ENCODE data around the gene EDIL3. TPM values are rescaled to one million over a fixed set of nuclear protein-coding genes. Genes with fewer than 3 reads are reported as not detected.

The EDIL3 gene
- total RNA-seq, 4 donors from 2014 or later: 5.6 to 38.9 (median 25.6) TPM

DNA sequence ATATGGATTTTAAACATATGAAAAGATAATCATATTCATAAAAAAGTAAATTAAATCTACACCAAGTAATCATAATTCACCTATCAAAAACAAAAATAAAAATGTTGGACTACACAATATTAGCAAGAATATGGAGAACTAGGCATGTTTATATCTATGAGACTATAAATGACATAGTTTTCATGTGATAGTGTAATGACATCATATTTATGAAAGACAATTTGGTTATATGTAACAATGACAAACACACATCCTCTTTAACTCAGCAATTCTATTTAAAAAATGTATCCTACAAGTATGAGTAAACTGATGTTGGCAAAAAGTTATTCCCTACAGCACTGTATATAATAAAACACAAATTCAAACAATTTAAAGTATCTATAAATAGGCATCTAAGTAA lies 312.3 kb downstream of the EDIL3 start:
- H3K36me3 ChIP-seq: no peaks in the 10 kb centered on the region
- in situ Hi-C loops (cut with MboI; ENCODE audit: low pct_ligation_motif_present in 1 of 4, low pct_unique_long_range_greater_than_20kb in 1 of 4, low sequenced_read_pairs in 3 of 4) (no loop called here), intact Hi-C loops (cut with DNase I; ENCODE audit: low total_unique reads) (no loop called here)
- no peak overlapping the region for H3K4me3 ChIP-seq
- DNase-seq: no peak
- no peaks in the 10 kb centered on the region for H3K27me3 ChIP-seq
- TF ChIP-seq POLR2AphosphoS5 (IDR thresholded peaks at IDR 0.05) (no peak), EP300 (IDR thresholded peaks at IDR 0.05; ENCODE audit: low read depth) (no peak), POLR2A (IDR thresholded peaks at IDR 0.05) (no peak)
- TF ChIP-seq, protein P1, sequence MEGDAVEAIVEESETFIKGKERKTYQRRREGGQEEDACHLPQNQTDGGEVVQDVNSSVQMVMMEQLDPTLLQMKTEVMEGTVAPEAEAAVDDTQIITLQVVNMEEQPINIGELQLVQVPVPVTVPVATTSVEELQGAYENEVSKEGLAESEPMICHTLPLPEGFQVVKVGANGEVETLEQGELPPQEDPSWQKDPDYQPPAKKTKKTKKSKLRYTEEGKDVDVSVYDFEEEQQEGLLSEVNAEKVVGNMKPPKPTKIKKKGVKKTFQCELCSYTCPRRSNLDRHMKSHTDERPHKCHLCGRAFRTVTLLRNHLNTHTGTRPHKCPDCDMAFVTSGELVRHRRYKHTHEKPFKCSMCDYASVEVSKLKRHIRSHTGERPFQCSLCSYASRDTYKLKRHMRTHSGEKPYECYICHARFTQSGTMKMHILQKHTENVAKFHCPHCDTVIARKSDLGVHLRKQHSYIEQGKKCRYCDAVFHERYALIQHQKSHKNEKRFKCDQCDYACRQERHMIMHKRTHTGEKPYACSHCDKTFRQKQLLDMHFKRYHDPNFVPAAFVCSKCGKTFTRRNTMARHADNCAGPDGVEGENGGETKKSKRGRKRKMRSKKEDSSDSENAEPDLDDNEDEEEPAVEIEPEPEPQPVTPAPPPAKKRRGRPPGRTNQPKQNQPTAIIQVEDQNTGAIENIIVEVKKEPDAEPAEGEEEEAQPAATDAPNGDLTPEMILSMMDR (IDR thresholded peaks at IDR 0.05): no peak
- no peaks in the 10 kb centered on the region for H3K4me1 ChIP-seq
- no peak overlapping the region for H3K27ac ChIP-seq
- no peaks in the 10 kb centered on the region for H3K9me3 ChIP-seq

DNA sequence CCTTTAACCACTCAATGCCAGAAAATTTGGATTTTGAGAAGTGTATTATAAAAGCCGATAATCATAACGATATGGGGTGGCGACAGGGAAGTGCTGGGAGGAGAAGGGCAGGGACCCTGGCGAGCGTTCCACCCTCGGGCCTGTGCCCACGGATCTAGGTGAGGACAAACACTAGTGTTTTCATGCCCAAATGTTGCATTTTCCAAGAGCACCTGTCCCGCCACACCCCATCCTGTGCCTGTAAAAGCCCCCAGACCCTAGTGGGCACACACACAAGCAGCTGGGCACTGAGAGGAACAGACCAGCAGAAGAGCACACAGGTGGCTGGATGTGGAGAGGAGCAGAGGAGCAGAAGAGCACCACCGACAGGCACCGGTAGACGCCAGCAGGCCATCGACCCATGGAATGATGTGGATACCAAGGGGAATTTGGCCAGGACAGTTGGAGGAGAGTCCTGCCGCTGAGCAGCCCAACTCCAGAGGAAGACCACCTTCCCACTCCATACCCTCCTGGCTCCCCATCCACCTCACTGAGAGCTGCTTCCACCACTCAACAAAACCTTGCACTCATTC lies 315.0 kb downstream of the EDIL3 start:
- no peaks in the 10 kb centered on the region for H3K27me3 ChIP-seq
- WGBS, 2 donors (ENCODE audit: low coverage in 1 of 2): 94% methylated on average over 8 to 13 of the region's 13 CpGs
- TF ChIP-seq POLR2AphosphoS5 (IDR thresholded peaks at IDR 0.05) (no peak), EP300 (IDR thresholded peaks at IDR 0.05; ENCODE audit: low read depth) (no peak), POLR2A (IDR thresholded peaks at IDR 0.05) (no peak)
- TF ChIP-seq, protein P1 (IDR thresholded peaks at IDR 0.05): no peak
- in situ Hi-C loops (cut with MboI; ENCODE audit: low pct_ligation_motif_present in 1 of 4, low pct_unique_long_range_greater_than_20kb in 1 of 4, low sequenced_read_pairs in 3 of 4): no loop called here
- no peaks in the 10 kb centered on the region for H3K4me1 ChIP-seq
- DNase-seq: no peak
- H3K27ac ChIP-seq: no peak overlapping the region
- no peaks in the 10 kb centered on the region for H3K36me3 ChIP-seq
- H3K4me3 ChIP-seq: no peak overlapping the region
- H3K9me3 ChIP-seq: no peaks in the 10 kb centered on the region
- intact Hi-C loops (cut with DNase I; ENCODE audit: low total_unique reads): no loop called here

DNA sequence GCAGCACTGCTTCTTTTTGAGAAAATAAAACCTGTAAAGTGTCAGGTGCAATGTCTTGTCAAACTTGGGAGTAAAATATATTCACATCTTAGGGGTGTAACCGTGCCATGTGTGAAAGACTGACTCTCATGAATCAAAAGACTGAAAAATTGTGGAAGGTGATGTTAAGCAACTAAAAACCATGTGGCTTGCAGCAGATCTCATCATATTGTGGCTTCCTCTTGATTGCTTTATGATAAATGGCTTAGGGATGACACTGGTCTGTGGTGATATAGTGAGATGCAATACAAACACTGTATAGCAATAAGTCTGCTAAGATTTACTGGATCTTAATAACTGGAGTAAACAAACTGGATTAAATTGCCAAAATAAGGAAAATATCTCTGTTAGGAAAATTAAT lies 321.6 kb downstream of the EDIL3 start:
- Histone ChIP-seq H3K4me3 (no peak overlapping the region), H3K27me3 (no peaks in the 10 kb centered on the region), H3K27ac (no peak overlapping the region), H3K36me3 (no peaks in the 10 kb centered on the region), H3K4me1 (no peaks in the 10 kb centered on the region), H3K9me3 (no peaks in the 10 kb centered on the region)
- DNase-seq: no peak
- intact Hi-C loops (cut with DNase I; ENCODE audit: low total_unique reads): loop anchor here (5.0 kb wide), 1 partner anchor 1466 kb away; no protein-coding TSS in a partner anchor
- in situ Hi-C loops (cut with MboI; ENCODE audit: low pct_ligation_motif_present in 1 of 4, low pct_unique_long_range_greater_than_20kb in 1 of 4, low sequenced_read_pairs in 3 of 4): no loop called here
- TF ChIP-seq EP300 (IDR thresholded peaks at IDR 0.05; ENCODE audit: low read depth) (no peak), POLR2AphosphoS5 (IDR thresholded peaks at IDR 0.05) (no peak), POLR2A (IDR thresholded peaks at IDR 0.05) (no peak)
- TF ChIP-seq, protein P1 (IDR thresholded peaks at IDR 0.05): no peak
- 70 to 88% methylated on average over 1 of the region's 1 CpG for WGBS, 2 donors (ENCODE audit: low coverage in 1 of 2)

DNA sequence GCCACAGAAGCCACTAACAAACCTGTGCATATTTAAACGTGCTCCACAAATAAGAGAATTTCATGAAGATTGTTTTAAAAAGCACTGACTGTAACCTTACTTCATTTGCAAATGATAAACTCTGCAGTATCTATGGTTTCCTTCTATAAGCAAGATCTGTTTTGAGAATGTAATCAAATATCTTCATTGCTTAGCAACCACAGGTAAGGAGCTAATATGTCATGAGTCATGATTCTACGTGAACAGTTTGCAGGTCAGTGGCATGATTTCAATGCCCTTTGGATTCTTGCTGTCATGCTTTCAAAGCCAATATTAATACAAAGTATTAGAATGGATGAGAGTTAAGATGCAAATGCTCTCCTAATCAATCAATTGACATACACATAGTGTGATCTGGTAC lies 325.0 kb downstream of the EDIL3 start:
- TF ChIP-seq, protein P1 (IDR thresholded peaks at IDR 0.05): no peak
- TF ChIP-seq EP300 (IDR thresholded peaks at IDR 0.05; ENCODE audit: low read depth) (no peak), POLR2AphosphoS5 (IDR thresholded peaks at IDR 0.05) (no peak), POLR2A (IDR thresholded peaks at IDR 0.05) (no peak)
- no peaks in the 10 kb centered on the region for H3K4me1 ChIP-seq
- H3K36me3 ChIP-seq: no peaks in the 10 kb centered on the region
- 61 to 68% methylated on average over 2 of the region's 2 CpGs for WGBS, 2 donors (ENCODE audit: low coverage in 1 of 2)
- H3K4me3 ChIP-seq: no peak overlapping the region
- H3K9me3 ChIP-seq: no peaks in the 10 kb centered on the region
- intact Hi-C loops (cut with DNase I; ENCODE audit: low total_unique reads): loop anchor here (5.0 kb wide), 1 partner anchor 1462 kb away; no protein-coding TSS in a partner anchor
- no peak for DNase-seq
- in situ Hi-C loops (cut with MboI; ENCODE audit: low pct_ligation_motif_present in 1 of 4, low pct_unique_long_range_greater_than_20kb in 1 of 4, low sequenced_read_pairs in 3 of 4): no loop called here
- no peak overlapping the region for H3K27ac ChIP-seq
- H3K27me3 ChIP-seq: no peaks in the 10 kb centered on the region
